KOPT-K1 (cell line): ENCODE measurements around the gene ADAMTS7.
A peak's percentile ranks its signal among the peaks of the same experiment; 100 is the strongest.
"Not testable (repeated sequence)": the region's sequence is repeated elsewhere in the genome, so short reads cannot be mapped to it uniquely, and the experiment has no call there.

Source experiments
- H3K27ac ChIP-seq: fragments of 200-600 bp; sonication (generic); 2 replicates; pipeline ENCODE4 v1.5.1; 2016; ENCODE audit warnings: antibody characterized with exemption, mild to moderate bottlenecking, low read depth, low read length; ENCODE audit not compliant: poor library complexity, severe bottlenecking
- H3K36me3 ChIP-seq: fragments of 200-600 bp; sonication (generic); 2 replicates; pipeline ENCODE4 v1.5.1; 2017; ENCODE audit warnings: antibody characterized with exemption, mild to moderate bottlenecking, low read length, moderate library complexity; ENCODE audit not compliant: insufficient read depth
- H3K9me3 ChIP-seq: fragments of 200-600 bp; sonication (generic); 2 replicates; pipeline ENCODE4 v1.5.1; 2017; ENCODE audit warnings: antibody characterized with exemption, low read length, mild to moderate bottlenecking; ENCODE audit not compliant: insufficient read depth, poor library complexity, severe bottlenecking

ADAMTS7 gene

DNA sequence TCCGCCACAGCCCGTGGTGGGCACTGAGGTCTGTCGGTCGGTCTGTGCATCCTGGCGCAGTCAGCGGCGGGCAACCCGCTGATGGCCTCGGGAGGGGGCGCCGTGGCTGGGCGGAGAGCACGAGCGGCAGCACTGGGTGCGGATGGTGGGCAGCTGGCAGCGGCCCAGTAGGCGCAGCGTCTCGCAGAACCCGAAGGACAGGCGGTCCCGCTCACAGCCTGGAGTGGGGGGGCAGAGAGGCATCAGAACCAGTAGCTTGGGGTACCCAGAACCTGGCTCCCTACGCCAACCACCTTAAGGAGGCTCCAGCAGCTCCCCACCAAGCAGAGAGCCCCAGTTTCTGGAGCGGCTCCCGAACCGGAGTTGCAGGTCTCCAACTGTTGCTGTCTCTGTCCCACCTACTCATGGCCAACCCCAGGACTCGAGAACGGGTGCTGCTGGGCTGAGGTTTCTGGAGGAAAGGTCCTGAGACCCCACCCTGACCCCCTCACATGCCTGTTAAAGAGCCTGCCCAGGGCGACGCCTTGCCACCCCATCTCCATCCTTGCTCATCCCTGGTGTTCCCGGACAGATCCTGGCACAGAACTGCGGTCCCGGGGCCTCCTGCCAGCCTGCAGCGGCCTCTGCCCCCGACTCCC is 51.8 kb downstream of the ADAMTS7 start:
- H3K9me3 ChIP-seq, H3K36me3 ChIP-seq: not testable (repeated sequence)
- H3K27ac ChIP-seq = peak overlapping the region; percentile 99

DNA sequence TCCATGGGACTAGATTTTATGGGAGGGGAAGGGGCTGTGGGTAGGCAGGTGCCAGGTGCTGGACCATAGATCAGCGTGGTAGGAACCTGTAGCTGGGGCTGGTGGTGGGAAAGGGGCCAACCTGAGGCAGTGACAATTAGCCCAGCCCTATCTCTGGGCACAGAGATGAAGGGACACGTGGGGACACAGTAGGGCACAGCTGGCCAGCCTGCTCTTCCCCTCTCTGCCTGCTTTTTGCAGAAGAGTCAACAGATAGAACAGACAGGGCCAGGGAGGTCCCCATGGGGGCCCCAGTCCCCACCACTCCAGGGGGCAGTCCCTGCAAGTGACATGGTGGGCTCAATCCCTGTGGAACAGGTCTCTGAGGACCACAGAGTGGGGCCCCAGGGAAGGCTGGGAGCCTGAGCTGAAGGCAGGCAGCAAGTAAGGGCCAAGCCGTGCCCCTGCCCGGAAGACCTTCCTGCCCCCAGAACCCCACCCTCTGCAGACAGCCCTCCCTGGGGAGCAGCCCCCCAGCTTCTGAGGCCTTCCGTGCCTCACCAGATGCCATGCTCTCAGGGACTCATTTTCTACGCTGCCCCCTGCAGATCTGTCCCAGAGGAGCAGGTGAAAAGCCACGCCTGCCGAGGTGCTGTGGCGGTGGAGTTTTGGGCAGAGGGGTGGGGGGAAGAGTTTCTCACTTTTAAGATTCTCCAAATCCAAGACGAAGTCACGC is 52.6 kb downstream of the ADAMTS7 start:
- H3K36me3 ChIP-seq, H3K9me3 ChIP-seq, H3K27ac ChIP-seq: not testable (repeated sequence)

- not testable (repeated sequence) for H3K9me3 ChIP-seq, H3K36me3 ChIP-seq, H3K27ac ChIP-seq
Measured at GRCh38 chr15:78758084-78758483, 53.2 kb downstream of the ADAMTS7 start.

DNA sequence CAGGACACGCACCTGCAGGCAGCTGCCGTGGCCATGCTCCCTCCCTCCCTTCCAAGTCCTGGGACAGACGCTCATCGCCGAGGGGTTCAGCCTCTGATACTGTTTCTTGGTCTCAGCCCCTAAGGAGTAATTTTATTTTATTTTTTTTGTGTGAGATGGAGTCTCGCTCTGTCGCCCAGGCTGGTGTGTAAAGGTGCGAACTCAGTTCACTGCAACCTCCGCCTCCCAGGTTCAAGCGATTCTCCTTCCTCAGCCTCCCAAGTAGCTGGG is 53.7 kb downstream of the ADAMTS7 start:
- Histone ChIP-seq H3K9me3 (no peaks in the 10 kb centered on the region), H3K36me3 (no peaks in the 10 kb centered on the region), H3K27ac (no peak overlapping the region)

DNA sequence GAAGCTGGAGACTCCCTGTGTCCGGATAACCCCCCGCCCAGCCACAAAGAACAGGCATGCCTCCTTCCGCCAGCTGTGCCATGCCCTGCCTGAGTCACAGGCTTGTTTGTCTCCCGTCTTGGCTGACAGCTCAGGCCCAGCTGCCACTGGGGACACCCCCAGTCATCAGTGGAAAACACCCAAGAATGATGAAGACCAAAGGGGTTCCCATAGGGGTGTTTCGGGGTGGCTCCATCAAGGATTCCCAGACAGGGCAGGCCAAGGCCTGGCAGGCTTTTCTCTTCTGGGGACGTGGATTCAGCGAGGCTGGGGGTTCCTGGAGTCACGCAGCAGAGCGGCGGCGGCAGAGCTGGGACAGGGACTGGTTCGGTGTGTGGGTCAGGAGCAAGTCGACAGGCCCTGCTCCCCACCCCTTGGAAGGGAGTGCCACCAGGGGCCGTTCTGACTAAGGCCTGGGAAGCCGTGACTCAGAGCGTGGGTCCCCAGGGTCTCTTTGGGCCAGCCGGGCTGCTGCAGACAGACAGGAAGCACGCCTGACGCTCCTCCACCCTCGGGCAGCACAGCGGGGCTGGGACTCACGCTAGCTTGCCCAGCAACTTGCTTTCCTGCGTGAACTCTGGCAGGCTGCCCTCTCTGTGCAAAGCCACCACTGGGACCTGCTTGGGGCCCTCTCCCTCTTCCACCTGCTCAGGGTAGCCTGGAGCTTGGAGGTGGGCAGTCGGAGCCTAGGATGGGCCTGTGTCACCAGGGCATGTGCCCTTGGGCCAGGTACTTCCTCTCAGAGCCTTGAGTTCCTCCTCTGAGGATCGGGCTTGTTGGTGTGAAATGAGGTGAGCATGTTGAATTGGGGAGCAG is 54.3 kb downstream of the ADAMTS7 start:
- not testable (repeated sequence) for H3K9me3 ChIP-seq, H3K27ac ChIP-seq, H3K36me3 ChIP-seq

DNA sequence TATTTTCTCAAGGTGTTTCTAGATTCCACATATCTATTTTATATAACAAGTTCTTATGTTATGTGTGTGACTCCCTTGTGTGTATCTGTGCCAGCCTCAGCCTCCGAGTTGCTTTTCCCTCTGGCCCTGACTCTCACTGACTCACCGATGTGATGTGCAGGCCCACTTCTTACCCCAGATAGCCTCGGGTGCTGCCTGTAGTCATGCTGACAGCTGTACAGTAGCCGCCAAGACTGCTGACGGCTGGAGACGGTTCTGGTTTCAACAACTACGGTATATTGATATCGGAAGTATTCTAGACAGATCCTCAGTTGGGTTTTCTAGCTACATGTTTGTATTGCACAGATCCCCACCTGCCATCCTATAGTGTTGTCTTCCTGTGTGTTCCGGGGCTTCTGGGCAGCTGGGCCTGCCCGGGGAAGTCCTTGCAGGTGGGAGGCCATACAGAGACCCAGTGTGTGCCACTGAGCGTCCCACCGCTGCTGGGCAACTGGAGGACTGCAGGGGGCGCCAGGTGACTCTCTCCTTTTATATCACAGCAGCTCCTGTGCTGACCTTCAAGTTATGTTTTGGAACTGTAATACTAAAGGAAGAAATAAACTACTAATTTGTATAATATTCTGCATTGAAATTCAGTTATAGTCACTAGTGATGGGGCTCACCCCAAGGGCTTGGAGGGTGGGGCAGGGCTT is 55.2 kb downstream of the ADAMTS7 start:
- not testable (repeated sequence) for H3K9me3 ChIP-seq, H3K27ac ChIP-seq, H3K36me3 ChIP-seq

- not testable (repeated sequence) for H3K9me3 ChIP-seq, H3K36me3 ChIP-seq, H3K27ac ChIP-seq
Measured at GRCh38 chr15:78754637-78755280, 56.5 kb downstream of the ADAMTS7 start.

- H3K27ac ChIP-seq, H3K36me3 ChIP-seq, H3K9me3 ChIP-seq: not testable (repeated sequence)
Measured at GRCh38 chr15:78753751-78754535, 57.3 kb downstream of the ADAMTS7 start.

DNA sequence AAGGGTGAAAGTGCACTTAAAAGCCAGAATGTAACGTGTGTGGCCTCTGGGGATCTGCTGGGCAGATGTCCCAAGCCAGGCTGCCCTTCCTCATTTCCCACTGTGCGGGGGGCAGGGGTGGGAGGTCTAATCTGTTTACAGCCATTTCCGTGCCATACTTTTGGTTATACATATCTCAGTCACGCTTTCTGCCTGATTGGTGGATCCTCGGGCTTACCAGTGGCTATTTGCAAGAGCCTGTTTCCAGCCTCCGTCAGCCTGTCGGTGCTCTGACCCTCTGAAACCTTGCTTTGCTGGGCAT is 58.0 kb downstream of the ADAMTS7 start:
- not testable (repeated sequence) for H3K36me3 ChIP-seq, H3K9me3 ChIP-seq, H3K27ac ChIP-seq

GRCh38 chr15:78752492-78753358 is 58.5 kb downstream of the ADAMTS7 start:
- H3K9me3 ChIP-seq = no peaks in the 10 kb centered on the region
- no peak overlapping the region for H3K27ac ChIP-seq
- no peaks in the 10 kb centered on the region for H3K36me3 ChIP-seq

DNA sequence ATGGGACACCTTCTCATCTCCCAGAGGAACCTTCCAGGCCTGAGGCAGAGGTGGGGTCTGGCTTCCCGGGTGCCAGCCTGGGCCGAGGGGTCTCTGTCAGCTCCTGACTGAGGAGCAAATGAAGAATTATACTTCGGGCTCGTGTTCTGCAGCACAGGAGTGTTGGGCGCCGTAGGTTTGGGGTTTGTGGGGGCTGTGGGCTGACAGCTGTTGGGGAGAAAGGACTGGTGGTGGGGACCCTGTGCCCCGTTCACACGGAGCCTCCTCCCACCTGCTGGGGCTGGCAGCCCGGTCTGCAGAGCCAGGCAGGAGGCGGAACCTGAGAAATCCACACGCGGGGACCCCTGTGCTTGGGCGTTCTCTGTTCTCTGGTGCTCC is 59.7 kb downstream of the ADAMTS7 start:
- no peaks in the 10 kb centered on the region for H3K36me3 ChIP-seq
- no peaks in the 10 kb centered on the region for H3K9me3 ChIP-seq
- no peak overlapping the region for H3K27ac ChIP-seq

DNA sequence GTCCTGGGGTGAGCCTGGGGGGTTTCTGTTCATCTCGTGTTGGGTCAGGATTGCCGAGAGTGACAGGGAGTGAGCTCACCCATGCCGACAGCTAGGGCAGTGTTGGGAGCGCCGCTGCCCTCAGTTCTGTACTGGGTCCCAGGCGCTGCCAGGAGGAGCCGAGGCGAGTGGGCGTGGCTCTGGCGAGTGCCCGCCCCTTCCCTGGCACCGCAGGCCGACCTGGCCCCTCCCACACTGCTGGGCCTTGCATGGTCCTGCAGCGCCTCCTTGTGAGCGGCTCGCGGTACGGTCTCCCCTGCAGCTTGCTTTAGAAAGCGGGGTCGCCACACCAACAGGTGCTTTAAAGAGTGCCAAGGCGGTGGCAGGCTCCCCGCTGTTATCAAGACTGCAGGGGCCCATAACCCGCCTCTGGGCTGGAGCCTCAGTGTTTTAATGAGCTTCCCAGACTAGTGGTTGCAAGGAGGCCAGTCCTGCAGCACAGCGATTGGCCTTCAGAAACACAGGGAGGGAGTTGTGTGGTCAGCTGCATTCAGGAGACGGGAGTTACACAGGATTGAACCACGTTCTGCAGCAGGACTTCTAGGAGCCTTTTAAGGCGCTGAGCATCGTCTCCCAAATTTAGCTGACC is 60.2 kb downstream of the ADAMTS7 start:
- H3K9me3 ChIP-seq, H3K27ac ChIP-seq, H3K36me3 ChIP-seq: not testable (repeated sequence)

DNA sequence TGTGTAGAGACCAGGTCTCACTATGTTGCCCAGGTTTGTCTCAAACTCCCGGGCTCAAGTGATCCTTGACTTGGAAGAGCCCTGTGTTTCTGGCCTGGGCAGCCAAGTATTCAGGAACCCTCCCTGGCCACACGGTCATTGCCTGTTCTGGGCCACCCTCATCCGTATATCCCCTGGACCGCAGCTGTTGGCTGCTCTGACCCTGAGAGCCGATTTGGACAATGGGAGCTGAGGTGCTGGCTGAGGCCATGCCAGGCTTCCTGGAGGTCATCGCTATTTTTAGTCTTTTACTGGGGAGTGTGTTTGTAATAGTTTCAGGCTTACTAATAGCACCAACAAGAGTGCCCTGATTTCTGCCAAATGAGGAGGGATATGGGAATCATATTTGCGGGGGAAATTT is 60.7 kb downstream of the ADAMTS7 start:
- Histone ChIP-seq H3K36me3 (no peaks in the 10 kb centered on the region), H3K9me3 (no peaks in the 10 kb centered on the region), H3K27ac (no peak overlapping the region)
